Measurements from ENCODE around the gene RHBDL1.

Gene RHBDL1

DNA sequence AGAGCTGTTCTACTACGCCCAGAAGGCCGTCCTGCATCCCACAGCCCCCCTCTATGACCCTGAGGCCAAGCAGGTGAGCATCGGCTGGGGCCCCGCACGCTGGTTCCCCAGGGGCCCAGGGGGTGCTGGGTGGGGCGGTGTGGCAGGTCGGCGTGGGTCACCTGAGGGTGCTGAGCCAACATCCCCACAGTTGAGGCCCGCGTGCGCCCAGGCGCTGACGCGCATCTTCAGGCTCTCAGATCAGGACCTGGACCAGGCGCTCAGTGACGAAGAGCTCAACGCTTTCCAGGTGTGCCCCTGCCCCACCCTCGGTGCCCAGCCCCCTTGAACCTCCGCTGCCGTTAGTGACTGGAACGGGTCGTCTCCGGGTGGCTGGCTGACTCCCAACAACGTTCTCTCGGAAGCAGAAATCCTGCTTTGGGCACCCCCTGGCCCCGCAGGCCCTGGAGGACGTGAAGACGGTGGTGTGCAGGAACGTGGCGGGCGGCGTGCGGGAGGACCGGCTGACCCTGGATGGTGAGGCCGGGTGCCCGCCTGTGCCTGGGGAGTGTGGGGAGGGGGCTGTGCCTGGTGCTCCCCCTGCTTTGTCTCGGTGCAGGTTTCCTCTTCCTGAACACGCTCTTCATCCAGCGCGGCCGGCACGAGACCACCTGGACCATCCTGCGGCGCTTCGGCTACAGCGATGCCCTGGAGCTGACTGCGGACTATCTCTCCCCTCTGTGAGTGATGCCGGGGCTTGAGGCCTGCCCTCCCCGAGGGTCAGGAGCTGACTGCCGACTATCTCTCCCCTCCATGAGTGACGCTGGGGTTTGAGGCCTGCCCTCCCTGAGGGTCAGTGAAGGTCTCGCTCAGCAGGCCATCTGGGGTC, 4.8 kb upstream of the RHBDL1 start:
- TF ChIP-seq ZNF274 (IDR thresholded peaks at IDR 0.05; ENCODE audit: low read depth, low read length): no peak
- H3K4me3 ChIP-seq (ENCODE audit: low read length): no peak overlapping the region

- no peak for TF ChIP-seq ZNF274 (IDR thresholded peaks at IDR 0.05; ENCODE audit: low read depth, low read length)
- no peak overlapping the region for H3K4me3 ChIP-seq (ENCODE audit: low read length)
These were observed 3.9 kb upstream of the RHBDL1 start for GRCh38 chr16:671353-672131.

DNA sequence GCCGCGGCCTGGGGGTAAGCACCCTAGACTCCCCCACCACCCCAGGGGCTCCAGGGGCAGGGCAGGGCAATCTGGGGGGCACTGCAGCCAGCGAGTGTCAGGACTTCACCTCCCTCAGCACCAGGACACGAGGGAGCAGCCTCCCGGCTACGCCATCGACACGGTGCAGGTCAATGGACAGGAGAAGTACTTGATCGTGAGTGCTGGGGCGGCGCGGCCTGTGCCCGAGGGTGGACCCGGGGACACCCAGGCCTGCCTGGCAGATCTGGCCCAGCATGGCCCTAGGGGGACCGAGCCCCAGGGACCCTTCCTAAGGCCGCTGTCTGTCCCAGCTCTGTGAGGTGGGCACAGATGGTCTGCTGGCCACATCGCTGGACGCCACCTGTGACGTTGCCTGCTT, 3.1 kb upstream of the RHBDL1 start:
- TF ChIP-seq ZNF274 (IDR thresholded peaks at IDR 0.05; ENCODE audit: low read depth, low read length): no peak
- no peak overlapping the region for H3K4me3 ChIP-seq (ENCODE audit: low read length)

GRCh38 chr16:672851-673250, 2.6 kb upstream of the RHBDL1 start:
- H3K4me3 ChIP-seq (ENCODE audit: low read length): no peak overlapping the region
- no peak for TF ChIP-seq ZNF274 (IDR thresholded peaks at IDR 0.05; ENCODE audit: low read depth, low read length)

DNA sequence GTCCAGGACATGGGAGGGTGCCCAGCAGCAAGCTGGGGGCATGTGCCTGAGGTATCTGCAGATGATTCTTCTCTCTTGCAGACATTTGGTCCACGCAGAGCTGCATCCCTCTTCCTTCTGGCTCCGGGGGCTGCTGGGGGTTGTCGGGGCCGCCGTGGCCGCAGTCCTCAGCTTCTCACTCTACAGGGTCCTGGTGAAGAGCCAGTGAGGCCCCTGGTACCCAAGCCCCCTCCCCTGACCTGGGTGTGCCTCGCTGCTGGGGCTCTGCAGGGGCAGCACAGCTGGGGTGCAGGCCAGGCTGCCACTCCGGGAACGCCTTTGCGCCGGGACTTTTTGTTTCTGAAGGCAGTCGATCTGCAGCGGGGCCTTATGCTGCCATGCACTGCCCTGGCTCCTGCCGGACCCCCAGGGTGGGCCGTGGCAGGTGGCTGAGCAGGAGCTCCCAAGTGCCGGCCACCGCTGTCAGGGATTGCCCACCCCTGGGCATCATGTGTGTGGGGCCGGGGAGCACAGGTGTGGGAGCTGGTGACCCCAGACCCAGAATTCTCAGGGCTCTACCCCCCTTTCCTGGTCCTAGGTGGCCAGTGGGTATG, 2.0 kb upstream of the RHBDL1 start:
- no peak overlapping the region for H3K4me3 ChIP-seq (ENCODE audit: low read length)
- TF ChIP-seq ZNF274 (IDR thresholded peaks at IDR 0.05; ENCODE audit: low read depth, low read length): no peak

DNA sequence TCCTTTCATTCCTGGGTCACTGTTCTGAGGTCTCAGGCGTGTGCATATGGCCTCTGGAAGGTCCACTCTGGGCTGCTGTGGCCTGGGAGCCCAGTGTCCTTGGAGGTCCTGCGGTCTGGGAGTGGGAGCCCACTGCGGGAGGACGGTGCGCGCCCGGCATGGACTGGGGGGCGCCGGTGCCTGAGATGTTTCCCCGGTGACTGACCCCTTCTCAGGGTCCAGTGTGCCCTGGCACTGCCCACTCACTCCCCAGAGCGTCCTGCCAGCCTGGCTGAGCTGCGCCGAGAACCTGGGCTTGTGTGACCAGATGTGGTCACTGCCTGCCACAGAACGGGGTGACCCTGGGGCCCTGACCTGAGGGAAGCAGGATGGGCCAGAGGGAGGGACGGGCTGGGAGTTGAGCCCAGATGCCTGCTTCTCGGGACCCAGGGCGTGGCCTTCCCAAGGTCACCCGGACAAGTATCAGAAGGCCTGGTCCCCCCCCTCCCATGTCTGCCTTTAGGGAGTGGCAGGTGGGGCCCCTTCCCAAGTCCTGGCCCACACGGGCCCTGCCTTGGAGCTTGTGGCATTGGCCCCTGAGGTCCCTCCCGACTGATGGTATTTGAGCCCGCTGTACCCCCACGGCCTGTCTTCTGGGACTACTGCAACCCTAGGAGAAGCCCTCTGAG, 1.1 kb upstream of the RHBDL1 start:
- TF ChIP-seq ZNF274 (IDR thresholded peaks at IDR 0.05; ENCODE audit: low read depth, low read length): no peak
- H3K4me3 ChIP-seq (ENCODE audit: low read length): no peak overlapping the region

DNA sequence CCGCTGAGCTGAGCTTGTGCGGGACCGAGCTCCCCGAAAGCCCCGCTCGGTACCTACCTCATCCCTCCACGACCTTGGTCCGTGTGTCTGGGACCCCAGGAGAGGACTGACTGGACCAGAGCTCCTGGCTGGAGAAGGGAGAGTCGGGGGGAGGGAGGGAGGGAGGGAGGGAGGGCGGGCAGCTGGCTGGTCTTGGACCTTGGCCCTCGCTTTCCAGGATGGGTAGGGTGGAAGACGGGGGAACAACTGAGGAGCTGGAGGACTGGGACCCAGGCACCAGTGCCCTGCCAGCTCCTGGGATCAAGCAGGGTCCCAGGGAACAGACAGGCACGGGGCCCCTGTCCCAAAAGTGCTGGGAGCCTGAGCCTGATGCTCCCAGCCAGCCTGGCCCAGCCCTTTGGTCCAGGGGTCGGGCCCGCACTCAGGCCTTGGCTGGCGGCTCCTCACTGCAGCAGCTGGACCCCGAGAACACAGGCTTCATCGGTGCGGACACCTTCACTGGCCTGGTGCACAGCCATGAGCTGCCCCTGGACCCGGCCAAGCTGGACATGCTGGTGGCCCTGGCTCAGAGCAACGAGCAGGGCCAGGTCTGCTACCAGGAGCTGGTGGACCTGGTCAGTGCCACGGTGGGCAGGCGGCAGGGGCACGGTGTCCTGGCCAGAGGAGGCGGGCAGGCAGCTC, 553 bp downstream of the RHBDL1 start:
- H3K4me3 ChIP-seq (ENCODE audit: low read length): no peak overlapping the region
- no peak for TF ChIP-seq ZNF274 (IDR thresholded peaks at IDR 0.05; ENCODE audit: low read depth, low read length)

DNA sequence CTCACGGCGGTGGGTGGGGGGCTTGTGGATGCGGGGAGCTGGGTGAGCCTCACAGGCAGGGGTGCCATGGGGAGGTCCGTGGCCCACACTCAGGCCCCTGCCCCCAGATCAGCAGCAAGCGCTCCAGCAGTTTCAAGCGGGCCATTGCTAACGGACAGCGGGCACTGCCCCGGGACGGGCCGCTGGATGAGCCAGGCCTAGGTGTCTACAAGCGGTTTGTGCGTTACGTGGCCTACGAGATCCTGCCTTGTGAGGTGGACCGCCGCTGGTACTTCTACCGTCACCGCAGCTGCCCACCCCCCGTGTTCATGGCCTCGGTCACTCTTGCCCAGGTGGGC, 1.1 kb downstream of the RHBDL1 start:
- TF ChIP-seq ZNF274 (IDR thresholded peaks at IDR 0.05; ENCODE audit: low read depth, low read length): no peak
- H3K4me3 ChIP-seq (ENCODE audit: low read length): no peak overlapping the region

GRCh38 chr16:676913-677312, 1.4 kb downstream of the RHBDL1 start:
- H3K4me3 ChIP-seq (ENCODE audit: low read length): no peak overlapping the region
- no peak for TF ChIP-seq ZNF274 (IDR thresholded peaks at IDR 0.05; ENCODE audit: low read depth, low read length)

GRCh38 chr16:677316-678190, 2.1 kb downstream of the RHBDL1 start:
- no peak overlapping the region for H3K4me3 ChIP-seq (ENCODE audit: low read length)

DNA sequence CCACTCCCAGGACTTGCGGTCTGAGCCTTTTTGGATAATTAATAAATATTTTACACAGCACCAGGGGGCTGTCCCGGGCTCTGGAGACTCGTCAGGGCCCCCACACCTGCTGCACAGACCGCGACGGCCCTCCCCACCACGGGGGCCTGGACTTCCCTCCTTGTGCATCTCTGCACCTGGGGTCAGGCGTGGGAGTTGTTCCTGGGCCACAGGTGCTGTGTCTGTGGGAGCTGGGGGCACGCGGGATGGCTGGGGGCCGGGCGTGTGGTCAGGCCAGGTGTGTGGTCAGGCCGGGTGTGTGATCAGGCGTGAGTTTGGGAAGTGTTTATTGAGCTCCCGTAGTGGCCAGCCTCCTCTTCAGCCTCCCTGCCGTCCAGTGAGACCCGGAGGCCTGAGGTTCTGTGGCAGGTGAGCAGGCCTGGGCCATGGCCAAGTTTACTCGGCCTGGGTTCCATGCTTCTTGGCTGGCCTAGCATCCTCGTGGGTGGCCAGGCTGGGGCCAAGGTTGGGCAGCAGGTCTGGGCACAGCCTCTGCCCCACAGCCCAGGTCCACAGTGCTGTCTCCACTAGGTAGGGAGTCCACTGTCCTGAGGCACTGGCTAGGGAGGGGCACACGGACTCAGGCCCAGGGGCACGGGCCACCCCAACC, 2.9 kb downstream of the RHBDL1 start:
- TF ChIP-seq ZNF274 (IDR thresholded peaks at IDR 0.05; ENCODE audit: low read depth, low read length): no peak
- no peak overlapping the region for H3K4me3 ChIP-seq (ENCODE audit: low read length)

More at GRCh38 chr16:677316-678190, 2.1 kb downstream of the RHBDL1 start:
- TF ChIP-seq ZNF274 (IDR thresholded peaks at IDR 0.05; ENCODE audit: low read depth, low read length): no peak

Measured in GM08714 (cell line).